Transverse colon (tissue), 3 donors: Measurements from ENCODE around the gene SVIL.

Source experiments
- CTCF ChIP-seq, 5 experiments: fragments of 200-600 bp in 3 of 5; fragments of 450-650 bp in 2 of 5; sonication (generic) in 3 of 5; IDR thresholded peaks; 1 replicate in 2 of 5; 2 replicates in 3 of 5; pipeline ENCODE4 v1.5.1; 2016 to 2017; ENCODE audit warnings: antibody characterized with exemption in 5 of 5, inconsistent platforms in 3 of 5, mild to moderate bottlenecking in 2 of 5, moderate library complexity in 1 of 5
- EP300 ChIP-seq: sonication (generic); formaldehyde crosslinking; IDR thresholded peaks from one replicate; pipeline ENCODE4 v1.6.1; 2017; ENCODE audit warnings: antibody characterized with exemption, low read depth
- POLR2A ChIP-seq: fragments of 450-650 bp; IDR thresholded peaks from one replicate; pipeline ENCODE4 v1.6.1; 2016; ENCODE audit warnings: antibody characterized with exemption, mild to moderate bottlenecking, moderate library complexity

GRCh38 chr10:29643771-29644501 is 9.2 kb upstream of the SVIL start:
- TF ChIP-seq CTCF (IDR thresholded peaks at IDR 0.05) = no peak
- no peak for TF ChIP-seq EP300
- no peak for TF ChIP-seq POLR2A
